Stimulated activated CD4-positive, alpha-beta T cell treated with anti-CD3 and anti-CD28 coated beads, TNF-alpha, amount 100 ng/mL, for 1 hour (primary cell): ENCODE results near the gene CNIH2.
"Not testable (repeated sequence)": the region's sequence is repeated elsewhere in the genome, so short reads cannot be mapped to it uniquely, and the experiment has no call there.

ENCODE experiments used
- DNase-seq, 3 donors: peaks; one replicate each; pipeline ENCODE4 v3.0.0-alpha.2; 2020; ENCODE audit warnings: low read depth in 3 of 3, low spot score in 1 of 3

Gene CNIH2

DNA sequence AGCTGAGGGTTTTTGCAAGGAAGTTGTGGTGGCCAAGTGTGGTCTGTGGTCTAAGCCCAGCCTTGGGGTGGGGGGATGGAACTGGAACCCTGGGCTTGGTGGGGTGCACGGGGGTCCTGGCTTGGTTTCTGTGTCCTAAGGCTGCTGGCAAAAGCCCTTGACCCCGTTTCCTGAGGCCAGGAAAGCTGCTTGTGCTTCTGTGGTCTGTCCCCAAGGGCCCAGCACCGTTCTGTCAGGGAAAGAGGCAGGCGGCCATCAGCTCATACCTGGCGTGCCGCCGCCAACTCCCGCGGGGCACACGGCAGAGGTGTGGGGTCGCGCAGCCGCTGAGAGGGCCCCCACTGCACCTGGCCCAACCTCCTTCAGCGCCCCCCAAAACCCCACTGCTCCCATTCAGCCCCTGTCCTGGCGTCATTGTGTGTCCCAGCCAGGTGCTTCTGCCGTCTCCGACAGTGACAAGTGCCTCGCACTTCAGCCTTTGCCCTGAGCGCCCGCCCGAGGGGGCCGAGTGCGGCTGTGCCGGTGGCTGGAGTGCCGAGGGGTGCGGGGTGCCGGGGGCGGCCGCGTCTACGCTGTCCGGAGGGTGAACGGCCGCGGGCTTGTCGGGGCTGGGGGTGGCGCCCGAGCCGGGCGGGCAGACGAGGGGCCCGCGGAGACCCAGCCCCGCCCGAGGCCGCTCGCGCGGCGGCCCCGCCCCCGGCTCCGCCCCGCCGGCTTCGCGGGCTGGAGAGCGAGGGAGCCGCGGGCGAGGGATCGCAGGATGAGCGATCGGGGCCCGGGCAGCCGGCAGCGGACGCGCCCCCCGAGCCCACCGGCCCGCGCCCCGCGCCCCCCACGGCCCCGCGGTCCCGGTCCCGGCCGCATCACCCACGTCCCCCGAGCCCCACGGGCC is at the start of gene CNIH2:
Gene CNIH2 (plus strand): TSS at position 705 of the 892 bp plus-strand sequence. CDS start 282 bp downstream, outside the sequence.
- DNase-seq: peak in 2 of 3 donors; percentile 27 to 45

DNA sequence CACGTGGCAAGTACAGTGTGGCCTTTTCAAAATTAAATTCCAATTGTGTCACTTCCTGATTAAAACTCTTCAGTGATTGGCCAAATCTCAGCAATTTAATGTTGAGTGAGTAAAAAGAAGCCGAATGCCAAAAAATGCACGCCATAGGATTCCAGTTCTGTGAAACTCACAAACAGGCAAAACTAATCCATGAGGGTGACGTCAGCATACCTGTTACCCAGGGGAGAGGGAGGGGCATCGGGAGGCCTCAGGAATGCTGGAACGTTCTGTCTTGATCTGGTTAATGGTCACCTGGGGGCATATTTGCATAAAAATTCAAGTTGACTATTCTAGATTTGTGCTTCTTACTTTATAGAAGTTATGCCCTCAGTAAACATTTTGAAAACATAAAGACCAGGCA is 49.5 kb upstream of the CNIH2 start:
- no peak for DNase-seq

DNA sequence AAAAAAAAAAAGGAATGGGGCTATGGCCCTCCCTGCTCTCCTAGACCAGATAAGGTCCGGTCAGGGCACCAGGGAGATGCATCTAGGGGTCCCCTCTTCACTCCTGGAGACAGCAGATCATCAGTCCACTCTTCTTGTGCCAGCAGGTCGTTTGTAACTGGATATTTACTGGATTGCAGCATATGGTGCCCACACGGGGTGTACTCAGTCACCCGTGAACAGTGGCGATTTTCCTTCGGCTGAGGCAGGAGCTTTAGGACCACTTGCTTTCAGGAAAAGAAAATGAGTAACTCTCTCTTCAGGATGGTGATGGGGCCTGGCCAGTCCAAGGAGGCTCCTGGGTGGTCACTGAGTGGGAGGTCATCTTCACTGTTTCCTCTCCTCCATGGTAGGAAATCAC is 47.8 kb upstream of the CNIH2 start:
- no peak for DNase-seq

DNA sequence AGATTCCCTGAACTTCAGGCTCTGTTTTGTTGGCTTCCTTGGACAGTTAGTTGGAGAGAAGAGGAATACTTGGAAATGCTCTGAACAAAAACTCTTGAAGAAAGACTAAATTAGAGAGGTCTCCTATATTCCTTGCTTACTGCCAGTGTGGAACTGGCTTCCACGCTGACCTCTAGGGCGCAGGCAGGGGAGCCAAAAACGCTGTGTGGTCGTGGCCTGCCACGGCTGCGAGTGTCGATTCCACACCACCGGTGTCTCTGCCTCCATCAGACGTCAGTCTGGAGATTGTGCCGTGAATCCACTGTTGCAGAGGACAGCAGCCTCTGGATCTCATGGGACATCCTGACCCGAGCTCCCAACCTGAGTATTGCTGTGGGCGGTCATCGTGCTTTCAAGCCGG is 47.0 kb upstream of the CNIH2 start:
- no peak for DNase-seq

- no peak for DNase-seq
Observed at GRCh38 chr11:66231561-66231960, 46.4 kb upstream of the CNIH2 start.

GRCh38 chr11:66232769-66233168 is 45.2 kb upstream of the CNIH2 start:
- no peak for DNase-seq

- no peak for DNase-seq
Observed at GRCh38 chr11:66233301-66233700, 44.7 kb upstream of the CNIH2 start.

DNA sequence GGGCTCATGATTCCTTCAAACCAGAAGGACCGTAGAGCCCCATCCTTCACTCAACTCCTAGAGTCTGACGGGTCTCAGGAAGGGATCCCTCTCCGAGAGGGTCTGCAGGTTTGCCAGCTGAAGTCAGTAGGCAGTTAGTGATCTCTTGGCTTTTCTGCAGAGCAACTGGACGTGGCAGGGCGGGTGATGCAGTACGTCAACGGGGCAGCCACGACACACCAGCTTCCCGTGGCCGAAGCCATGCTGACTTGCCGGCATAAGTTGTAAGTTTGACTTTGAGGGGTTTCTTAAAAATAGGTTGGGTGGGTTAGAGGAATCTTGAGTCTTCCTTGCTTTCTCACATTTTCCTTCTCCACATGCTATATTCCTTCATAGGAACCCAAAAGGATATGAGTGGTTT is 42.8 kb upstream of the CNIH2 start:
- DNase-seq: no peak

DNA sequence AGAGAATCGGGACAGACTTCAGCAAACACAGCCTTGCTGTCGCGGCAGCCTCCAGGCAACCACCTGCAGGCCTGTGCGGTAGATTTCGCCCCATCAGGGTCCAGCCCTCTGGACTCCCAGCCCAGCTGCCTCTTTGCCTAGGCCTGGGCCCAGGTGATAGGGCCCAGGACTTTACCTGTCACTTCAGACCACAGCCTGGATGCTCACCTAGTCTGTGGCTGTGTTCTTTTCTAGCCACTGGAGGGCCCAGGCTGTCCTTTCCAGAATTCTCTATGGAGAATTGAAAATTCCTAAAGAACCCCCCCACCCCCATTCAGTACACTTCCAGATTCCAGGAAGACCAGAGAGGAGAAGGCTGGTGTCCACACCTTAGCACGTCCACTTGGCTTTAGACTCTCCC is 40.1 kb upstream of the CNIH2 start:
- no peak for DNase-seq

DNA sequence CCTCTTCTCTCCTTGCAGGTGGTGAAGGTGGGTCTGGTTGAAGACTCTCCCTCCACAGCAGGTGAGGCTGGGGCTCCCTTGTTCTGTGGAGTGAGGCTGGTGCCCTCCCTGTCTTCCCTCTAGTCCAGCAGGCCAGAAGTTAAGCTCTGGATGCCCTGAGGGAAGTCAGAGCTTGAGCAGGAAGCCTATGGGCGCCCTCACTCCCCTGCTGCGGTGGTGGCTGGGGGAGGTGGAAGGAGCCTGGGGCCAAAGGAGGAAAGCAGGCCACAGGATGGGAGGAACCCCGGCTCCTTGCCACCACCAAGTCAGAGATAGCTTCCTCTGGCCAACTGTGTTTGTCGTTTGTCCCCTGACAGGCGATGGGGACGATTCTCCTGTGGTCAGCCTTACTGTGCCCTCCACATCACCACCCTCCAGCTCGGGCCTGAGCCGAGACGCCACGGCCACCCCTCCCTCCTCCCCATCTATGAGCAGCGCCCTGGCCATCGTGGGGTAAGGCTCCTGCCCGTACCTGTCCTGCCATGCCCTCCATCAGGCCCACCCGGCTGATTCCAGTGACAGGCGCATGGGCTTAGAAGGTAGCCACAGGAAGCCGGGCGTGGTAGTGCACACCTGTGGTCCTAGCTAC is 39.1 kb upstream of the CNIH2 start:
- no peak for DNase-seq

DNA sequence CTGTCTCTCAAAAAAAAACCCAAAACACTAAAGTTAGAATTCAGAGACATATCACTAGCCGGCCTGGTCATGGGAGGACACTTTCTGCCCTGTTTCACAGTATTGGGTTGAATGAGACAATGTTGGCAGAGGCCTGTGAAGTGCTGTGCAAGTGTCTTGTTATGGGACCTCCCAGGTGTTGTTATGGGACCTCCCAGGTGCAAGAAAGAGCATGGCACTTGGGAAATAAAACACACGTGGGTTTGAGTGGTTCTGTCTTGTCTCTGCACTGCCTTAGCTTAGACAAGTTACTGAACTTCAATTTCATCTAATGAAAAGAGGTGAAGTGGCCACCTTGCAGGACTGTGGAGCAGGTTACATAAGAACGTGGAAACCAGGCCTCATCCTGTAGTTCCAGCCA is 38.5 kb upstream of the CNIH2 start:
- no peak for DNase-seq

DNA sequence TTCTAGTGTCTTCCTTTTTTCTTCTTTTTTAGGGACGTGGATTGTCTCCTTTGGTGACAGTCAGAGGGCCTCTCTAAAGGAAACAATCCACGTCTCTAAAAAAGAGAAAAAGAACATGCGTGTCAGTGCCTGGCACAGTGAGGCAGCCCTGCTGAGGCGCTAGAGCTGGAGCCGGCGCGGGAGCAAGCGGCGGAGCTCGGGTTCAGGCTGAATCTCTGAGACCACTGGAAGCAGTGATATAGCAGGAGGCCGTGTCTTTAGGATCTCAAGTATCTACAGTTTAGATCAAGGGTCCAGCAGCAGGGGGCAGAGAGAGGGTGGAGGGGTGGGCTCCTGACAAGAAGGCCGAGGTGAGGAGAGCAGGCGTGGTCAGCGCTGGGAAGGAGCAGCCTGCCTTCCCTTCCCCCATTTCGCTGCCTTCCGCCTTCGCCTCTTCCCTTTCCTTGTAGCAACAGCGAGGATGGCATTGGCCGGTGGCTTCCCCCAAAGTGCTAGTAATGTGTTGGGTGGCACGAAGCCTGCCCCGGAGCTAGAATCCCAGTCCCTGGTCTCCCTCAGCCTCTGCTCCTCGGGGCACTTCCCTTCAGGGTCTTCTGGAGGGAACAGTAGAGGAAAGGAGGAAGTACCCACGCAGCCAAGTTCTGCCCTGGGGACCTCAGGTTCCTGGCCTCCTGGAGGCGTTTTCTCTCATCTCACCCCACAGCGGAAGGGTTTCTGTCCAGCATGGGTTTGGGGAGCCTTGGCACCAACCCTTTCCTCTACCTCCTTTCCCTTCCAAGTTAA is 37.8 kb upstream of the CNIH2 start:
- DNase-seq: no peak

DNA sequence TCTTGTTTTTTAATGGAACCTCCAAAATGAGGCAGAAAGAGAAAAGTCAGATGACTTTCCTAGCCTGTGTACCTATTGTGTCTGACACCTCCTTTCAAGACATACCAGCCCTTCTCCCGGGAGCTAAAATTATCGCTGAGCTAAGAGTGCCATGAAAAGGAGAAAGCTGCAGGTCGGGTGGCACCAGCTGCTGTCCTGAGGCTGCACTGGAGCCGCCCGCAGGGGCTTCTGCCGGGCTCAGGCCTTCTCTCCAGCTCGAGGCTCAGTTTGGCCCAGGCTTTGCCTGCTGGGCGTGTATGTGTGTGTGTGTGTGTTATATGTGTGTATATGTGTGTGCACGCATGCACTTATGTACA is 37.2 kb upstream of the CNIH2 start:
- no peak for DNase-seq

GRCh38 chr11:66242095-66242765 is 35.7 kb upstream of the CNIH2 start:
- no peak for DNase-seq

DNA sequence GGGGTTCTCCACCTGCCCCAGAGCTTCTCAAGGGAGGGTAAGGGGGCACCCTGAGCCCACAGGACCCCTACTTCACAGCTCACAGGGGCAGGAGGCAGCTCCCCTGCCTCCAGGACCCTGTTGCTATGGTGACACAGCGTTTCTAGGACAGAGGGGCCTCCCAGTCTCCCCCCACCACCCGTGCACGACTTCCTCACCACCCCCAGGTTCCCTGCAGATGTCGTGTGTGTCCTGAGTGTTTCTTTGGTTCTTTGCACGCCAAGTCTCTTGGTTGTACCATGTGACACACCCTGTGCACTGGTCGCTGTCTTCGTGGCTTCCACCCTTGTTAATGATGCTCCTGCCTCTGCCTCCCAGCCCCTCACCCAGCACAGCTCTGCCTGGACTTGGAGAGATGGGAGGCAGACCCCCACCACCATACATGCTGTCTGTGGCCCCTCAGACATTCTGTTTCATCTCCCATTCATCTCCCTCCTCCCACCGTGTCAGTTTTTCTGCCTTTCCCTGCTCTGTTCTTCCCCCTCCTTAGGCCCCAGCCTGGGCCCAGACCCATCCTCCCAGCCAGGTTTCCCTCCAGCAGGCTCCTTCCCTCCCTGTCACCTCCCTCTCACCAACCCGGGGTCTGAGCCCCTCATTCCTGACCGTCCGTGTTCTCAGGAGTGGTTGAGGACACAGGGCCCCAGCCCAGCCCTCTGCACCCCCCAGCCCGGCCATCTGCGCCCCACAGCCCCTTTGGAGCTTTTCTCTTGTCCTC is 34.0 kb upstream of the CNIH2 start:
- no peak for DNase-seq

DNA sequence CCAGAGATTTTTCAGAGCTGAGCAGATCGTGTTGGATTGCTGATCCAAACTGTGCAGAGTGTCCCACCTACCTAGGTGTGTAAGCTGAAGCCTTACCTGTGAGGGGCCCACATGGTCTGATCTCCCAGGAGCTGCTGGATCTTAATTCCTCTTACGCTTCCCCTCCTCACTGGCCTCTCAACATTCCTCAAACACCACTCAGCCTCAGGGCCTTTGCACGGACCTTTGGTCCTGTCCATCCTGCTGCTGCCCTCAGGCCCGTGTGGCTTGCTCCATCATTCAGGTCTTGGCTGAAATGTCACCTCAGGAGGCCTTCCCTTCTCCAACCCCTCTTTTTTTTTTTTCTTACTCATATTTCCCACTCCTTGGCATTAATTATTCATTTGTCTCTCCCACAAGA is 30.7 kb upstream of the CNIH2 start:
- DNase-seq: no peak

DNA sequence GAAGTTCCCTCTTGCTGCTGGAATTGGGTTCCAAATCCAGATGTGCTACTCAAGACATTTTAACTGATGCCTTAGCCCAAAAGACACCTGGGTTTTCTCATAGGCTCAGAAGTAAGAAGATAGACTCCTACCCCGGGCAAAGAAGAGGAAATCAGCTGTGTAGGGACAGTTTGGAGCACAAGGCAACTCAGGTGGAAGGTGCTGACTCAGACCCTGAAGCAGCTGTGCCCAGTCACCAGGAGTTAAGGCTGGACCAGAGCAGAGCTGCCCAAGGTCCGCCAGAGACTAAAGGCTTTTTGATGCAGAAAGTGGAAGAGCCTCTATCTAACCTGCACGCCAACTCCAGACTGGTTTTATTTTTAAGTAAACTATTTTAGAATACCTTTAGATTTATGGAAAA is 30.2 kb upstream of the CNIH2 start:
- DNase-seq: no peak

DNA sequence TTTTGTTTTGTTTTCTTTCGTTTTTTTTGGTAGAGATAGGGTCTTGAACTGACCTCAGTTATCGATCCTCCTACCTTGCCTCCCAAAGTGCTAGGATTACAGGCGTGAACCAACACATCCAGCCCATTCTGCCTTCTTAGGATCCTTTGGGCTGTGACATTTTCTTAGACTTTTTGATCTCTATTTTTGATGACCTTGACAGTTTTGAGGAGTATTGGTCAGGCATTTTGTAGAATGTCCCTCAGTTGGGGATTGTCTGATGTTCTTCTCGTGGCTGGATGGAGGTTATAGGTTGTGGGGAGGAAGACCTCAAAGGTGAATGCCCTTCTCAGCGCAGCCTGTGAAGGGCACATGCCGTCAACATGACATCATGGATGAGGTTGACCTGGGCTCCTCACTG is 29.1 kb upstream of the CNIH2 start:
- no peak for DNase-seq

GRCh38 chr11:66251809-66252208 is 26.2 kb upstream of the CNIH2 start:
- no peak for DNase-seq

DNA sequence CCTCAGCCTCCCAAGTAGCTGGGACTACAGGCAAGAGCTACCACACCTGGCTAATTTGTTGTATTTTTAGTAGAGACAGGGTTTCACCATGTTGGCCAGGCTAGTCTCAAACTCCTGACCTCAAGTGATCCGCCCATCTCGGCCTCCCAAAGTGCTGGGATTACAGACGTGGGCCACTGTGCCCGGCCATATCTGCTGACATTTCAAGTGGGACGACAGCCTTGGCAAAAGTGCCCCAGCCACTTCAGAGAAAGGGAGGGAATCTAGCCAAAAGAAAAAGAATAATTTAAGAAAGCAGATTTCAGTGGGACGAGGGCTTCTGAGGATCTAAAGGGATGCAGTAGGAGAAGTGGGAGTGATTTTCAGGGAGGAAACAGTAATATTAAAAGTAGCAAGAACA is 24.9 kb upstream of the CNIH2 start:
- DNase-seq: not testable (repeated sequence)

- no peak for DNase-seq
Observed at GRCh38 chr11:66258473-66258893, 19.5 kb upstream of the CNIH2 start.
